GM21423 (cell line): ENCODE results near the gene PLCB1.

Experiments
- ATAC-seq: cut with Tn5 transposase; IDR thresholded peaks from one replicate; pipeline ENCODE4 v1.9.1; 2021; ENCODE audit warnings: mild to moderate bottlenecking, moderate library complexity; ENCODE audit not compliant: unreplicated experiment

PLCB1 gene

GRCh38 chr20:8527998-8528723, 396.1 kb downstream of the PLCB1 start:
- ATAC-seq = peak; percentile 81

GRCh38 chr20:8530022-8530421, 398.0 kb downstream of the PLCB1 start:
- ATAC-seq = no peak

- no peak for ATAC-seq
Measured at GRCh38 chr20:8532169-8532568, 400.1 kb downstream of the PLCB1 start.

- no peak for ATAC-seq
Measured at GRCh38 chr20:8534368-8535160, 402.5 kb downstream of the PLCB1 start.

- no peak for ATAC-seq
Measured at GRCh38 chr20:8535403-8536261, 403.6 kb downstream of the PLCB1 start.

- ATAC-seq = no peak
Measured at GRCh38 chr20:8536262-8536618, 404.2 kb downstream of the PLCB1 start.

GRCh38 chr20:8540466-8540865, 408.4 kb downstream of the PLCB1 start:
- ATAC-seq = no peak

- no peak for ATAC-seq
Measured at GRCh38 chr20:8542110-8542486, 410.0 kb downstream of the PLCB1 start.

GRCh38 chr20:8545212-8545611, 413.1 kb downstream of the PLCB1 start:
- no peak for ATAC-seq

- no peak for ATAC-seq
Measured at GRCh38 chr20:8547035-8547650, 415.1 kb downstream of the PLCB1 start.

- no peak for ATAC-seq
Measured at GRCh38 chr20:8547968-8548588, 416.0 kb downstream of the PLCB1 start.

GRCh38 chr20:8549192-8549591, 417.1 kb downstream of the PLCB1 start:
- ATAC-seq = no peak

GRCh38 chr20:8557711-8558110, 425.6 kb downstream of the PLCB1 start:
- ATAC-seq = no peak

GRCh38 chr20:8562356-8562755, 430.3 kb downstream of the PLCB1 start:
- ATAC-seq = no peak

- ATAC-seq = no peak
Measured at GRCh38 chr20:8568075-8568474, 436.0 kb downstream of the PLCB1 start.

- ATAC-seq = no peak
Measured at GRCh38 chr20:8569766-8570165, 437.7 kb downstream of the PLCB1 start.

GRCh38 chr20:8571611-8572010, 439.5 kb downstream of the PLCB1 start:
- ATAC-seq = no peak

- no peak for ATAC-seq
Measured at GRCh38 chr20:8573686-8574085, 441.6 kb downstream of the PLCB1 start.

GRCh38 chr20:8575114-8575513, 443.0 kb downstream of the PLCB1 start:
- ATAC-seq = no peak

- no peak for ATAC-seq
Measured at GRCh38 chr20:8578161-8578865, 446.2 kb downstream of the PLCB1 start.
